IPS-18c (cell line): Measurements from ENCODE around the gene HPN.
"Not testable (repeated sequence)": the region's sequence is repeated elsewhere in the genome, so short reads cannot be mapped to it uniquely, and the experiment has no call there.

Experiments used
- H3K4me3 ChIP-seq: 2 replicates; pipeline ENCODE4 v1.7.0; 2013; ENCODE audit warnings: low read depth, mild to moderate bottlenecking, low read length, moderate library complexity; ENCODE audit not compliant: insufficient read depth
- H3K9me3 ChIP-seq: one replicate; pipeline ENCODE4 v1.6.1; 2013; ENCODE audit warnings: mild to moderate bottlenecking, low read length, moderate library complexity; ENCODE audit not compliant: control insufficient read depth, insufficient read depth

The HPN gene

GRCh38 chr19:35006342-35006998 is 35.1 kb upstream of the HPN start:
- no peak overlapping the region for H3K4me3 ChIP-seq

GRCh38 chr19:35006999-35007365 is 34.5 kb upstream of the HPN start:
- Histone ChIP-seq H3K4me3 (no peak overlapping the region), H3K9me3 (no peaks in the 10 kb centered on the region)

More at GRCh38 chr19:35006342-35006998, 35.1 kb upstream of the HPN start:
- H3K9me3 ChIP-seq, result no peaks in the 10 kb centered on the region

DNA sequence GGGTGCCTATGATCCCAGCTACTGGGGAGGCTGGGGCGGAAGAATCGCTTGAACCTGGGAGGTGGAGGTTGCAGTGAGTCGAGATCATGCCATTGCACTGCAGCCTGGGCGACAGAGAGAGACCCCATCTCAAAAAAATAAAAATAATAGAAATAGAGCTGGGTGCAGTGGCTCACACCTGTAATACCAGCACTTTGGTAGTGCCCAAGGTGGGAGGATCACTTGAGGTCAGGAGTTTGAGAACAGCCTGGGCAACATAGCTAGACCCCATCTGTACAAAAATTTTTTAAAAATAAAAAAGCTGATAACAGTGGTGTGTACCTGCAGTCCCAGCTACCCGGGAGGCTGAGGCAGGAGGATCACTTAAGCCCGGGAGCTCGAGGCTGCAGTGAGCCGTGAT is 34.1 kb upstream of the HPN start:
- not testable (repeated sequence) for H3K4me3 ChIP-seq, H3K9me3 ChIP-seq

DNA sequence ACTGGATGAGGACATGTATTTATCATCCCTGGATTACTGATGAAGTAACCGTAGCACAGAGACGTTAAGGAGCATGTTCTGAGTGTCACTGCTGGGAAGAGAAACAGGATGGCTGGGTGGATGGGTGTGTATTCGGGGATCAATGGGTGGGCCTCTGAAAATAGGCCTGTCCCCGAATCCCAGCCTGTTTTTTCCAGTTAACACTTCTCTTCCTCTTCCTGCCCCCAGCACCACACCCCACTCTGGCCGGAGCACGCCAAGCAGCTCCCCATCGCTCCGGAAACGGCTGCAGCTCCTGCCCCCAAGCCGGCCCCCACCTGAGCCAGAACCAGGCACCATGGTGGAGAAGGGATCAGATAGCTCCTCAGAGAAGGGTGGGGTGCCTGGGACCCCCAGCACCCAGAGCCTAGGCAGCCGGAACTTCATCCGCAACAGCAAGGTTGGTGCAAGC is 32.6 kb upstream of the HPN start:
- H3K4me3 ChIP-seq, result no peak overlapping the region

GRCh38 chr19:35009424-35010415 is 31.8 kb upstream of the HPN start:
- Histone ChIP-seq H3K4me3 (no peak overlapping the region), H3K9me3 (no peaks in the 10 kb centered on the region)

More for the DNA sequence above, 32.6 kb upstream of the HPN start:
- H3K9me3 ChIP-seq, result no peaks in the 10 kb centered on the region

GRCh38 chr19:35011091-35011689 is 30.3 kb upstream of the HPN start:
- Histone ChIP-seq H3K9me3 (no peaks in the 10 kb centered on the region), H3K4me3 (no peak overlapping the region)

DNA sequence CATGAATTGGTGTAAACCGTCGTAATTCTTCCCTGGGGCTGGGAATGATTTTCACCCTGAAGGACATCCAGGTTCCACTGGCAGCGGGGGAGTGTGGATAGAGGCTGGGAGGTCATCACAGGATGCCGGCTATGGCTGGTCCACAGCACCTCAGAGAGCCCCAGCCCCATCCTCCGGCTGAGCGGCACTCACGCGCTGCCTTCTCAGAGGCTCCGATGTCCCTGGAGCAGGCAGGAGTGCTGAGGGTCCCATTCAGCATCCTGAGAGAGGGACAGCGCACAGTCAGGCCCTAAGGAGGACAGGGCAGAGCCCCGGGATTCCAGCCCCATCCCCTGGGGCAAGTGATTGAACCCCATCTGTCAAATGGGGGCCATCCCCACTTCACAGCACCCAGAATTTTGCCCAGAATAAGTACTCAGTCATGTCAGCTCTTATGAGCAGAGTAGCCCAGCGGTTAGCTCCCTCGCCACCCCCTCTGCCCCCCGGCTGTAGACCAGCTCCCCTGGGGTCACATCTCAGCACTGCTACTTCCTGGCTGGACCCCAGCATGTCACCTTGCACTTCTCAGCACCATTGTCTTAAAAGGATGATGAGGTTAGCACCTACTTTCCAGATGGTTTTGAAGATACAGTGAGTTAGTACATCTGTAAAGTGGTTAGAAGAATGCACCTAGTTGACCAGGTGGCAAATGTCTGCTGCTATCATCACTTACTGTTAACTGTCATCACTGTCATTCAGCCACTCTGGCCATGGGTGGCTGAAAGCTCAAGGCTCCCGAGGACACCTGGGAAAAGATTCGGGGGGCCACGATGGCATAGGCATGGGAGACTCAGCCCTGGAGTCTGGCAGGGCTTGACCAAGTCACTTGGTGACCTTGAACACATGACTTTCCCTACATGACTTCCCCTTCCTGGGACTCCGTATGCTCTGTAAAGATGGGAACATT is 29.5 kb upstream of the HPN start:
- Histone ChIP-seq H3K4me3 (no peak overlapping the region), H3K9me3 (no peaks in the 10 kb centered on the region)

DNA sequence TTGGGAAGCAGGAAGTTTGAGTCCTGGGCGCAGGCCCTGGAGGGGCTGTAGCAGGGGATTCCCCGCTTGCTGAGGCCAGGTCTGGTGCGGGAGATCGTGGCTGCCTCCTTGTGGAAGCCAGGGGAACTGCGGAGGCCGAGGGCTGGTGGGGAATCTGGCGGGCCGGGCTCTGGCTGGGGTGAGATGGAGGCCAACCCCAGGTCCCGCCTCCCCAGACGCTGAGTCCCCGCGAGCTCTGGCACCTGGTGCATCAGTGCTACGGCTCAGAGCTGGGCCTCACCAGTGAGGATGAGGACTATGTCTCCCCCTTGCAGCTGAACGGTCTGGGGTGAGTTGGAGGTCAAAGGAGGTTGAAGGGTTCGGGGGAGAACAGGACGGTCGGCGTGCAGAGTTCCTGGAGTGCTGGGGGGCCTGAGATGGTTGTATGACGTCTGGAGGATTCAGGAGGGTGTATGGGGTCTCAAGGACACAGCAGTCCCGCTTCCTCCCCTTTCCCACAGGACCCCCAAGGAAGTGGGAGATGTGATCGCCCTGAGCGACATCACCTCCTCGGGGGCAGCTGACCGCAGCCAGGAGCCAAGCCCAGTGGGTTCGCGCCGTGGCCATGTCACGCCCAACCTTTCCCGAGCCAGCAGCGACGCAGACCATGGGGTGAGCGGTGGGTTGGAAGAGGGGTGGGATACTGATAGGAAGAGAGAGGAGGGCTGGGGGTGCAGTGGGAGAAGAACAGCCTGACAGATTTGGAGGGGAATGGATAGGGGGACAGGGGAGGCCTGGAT is 28.3 kb upstream of the HPN start:
- H3K4me3 ChIP-seq, result no peak overlapping the region
- H3K9me3 ChIP-seq, result no peaks in the 10 kb centered on the region

DNA sequence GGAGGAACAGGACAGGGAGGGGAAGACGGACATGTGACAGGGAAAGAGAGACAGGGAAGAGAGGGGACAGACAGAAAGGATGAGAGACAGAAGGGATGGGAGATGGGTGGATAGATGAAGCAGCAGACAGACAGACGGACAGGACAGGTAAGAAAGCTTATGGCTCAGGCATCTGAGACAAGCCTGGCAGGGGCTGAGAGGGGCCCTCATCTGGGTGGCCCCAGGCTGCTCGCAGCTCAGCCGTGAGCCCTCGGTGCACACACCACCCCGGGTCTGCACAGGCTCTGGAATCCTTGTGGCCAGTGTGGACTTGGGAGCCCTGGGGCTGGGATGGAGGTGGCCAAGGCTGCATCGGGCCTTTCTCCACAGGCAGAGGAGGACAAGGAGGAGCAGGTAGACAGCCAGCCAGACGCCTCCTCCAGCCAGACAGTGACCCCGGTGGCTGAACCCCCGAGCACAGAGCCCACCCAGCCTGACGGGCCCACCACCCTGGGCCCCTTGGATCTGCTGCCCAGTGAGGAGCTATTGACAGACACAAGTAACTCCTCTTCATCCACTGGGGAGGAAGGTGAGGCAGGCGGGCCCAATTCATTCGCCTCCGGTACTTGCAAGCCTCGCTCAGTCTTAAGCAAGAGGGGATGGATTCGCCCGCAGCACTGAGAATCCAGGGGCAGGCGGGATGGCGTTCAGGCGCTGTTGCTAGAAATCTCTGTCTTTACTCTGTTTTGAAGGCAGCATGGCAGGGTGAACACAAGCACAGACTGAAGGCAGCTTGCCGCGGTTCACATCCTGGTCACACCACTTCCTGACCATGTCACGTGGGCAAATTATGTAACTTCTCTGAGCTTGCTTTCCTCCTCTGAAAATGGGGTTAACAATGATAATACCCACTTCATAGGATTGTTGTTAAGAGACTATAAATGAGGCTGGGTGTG is 27.4 kb upstream of the HPN start:
- no peak overlapping the region for H3K4me3 ChIP-seq
- no peaks in the 10 kb centered on the region for H3K9me3 ChIP-seq

GRCh38 chr19:35014774-35015173 is 26.7 kb upstream of the HPN start:
- not testable (repeated sequence) for H3K4me3 ChIP-seq, H3K9me3 ChIP-seq

DNA sequence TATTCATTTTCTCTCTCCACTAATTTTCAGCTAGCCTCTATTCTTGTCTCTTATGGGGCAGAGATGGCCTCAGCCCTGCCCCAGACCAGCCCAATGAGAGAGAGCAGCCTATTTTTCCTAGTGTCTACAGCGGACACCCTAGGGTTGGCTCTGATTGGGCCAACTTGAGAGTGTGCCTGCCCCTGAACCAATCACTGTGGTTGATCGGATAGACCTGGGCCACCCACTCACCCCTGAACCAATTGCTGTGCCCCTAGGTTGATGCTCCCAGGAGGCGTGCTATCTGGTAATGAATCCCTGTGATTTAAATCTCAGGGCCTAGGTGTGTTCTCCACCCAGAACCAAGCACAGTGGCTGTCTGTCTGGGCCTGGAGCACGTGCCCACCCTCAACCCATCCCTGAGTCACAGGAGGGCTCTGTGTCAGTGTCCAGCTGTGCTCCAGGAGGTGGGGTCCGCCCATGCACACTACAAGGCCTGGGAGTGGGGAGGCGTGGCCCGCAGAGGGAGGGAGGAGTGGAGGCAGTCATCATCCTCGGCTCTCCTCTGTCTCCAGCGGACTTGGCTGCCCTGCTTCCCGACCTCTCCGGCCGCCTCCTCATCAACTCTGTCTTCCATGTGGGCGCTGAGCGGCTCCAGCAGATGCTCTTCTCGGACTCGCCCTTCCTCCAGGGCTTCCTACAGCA is 26.1 kb upstream of the HPN start:
- H3K9me3 ChIP-seq, result no peaks in the 10 kb centered on the region
- H3K4me3 ChIP-seq, result no peak overlapping the region

DNA sequence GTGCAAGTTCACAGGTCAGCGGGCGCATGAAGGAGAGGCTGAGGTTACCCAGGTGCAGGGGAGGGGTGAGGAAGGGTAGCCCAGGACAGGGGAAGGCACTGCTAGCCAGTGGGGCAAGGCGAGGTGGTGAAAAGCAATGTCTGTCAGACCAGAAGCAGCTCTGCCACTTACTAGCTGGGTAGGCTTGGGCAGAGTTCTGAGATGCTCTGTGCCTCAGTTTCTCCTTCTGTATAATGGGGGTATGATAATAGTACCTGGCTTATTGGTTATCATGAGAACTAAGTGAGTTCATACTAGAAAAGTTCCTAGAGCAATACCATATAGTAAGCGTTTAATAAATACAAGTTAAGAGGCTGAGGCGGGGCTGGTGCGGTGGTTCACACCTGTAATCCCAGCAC is 25.6 kb upstream of the HPN start:
- Histone ChIP-seq H3K9me3 (no peaks in the 10 kb centered on the region), H3K4me3 (no peak overlapping the region)

- Histone ChIP-seq H3K9me3 (no peaks in the 10 kb centered on the region), H3K4me3 (no peak overlapping the region)
These were observed 24.0 kb upstream of the HPN start for GRCh38 chr19:35017507-35017906.

GRCh38 chr19:35018379-35018778 is 23.1 kb upstream of the HPN start:
- no peak overlapping the region for H3K4me3 ChIP-seq
- H3K9me3 ChIP-seq, result no peaks in the 10 kb centered on the region

GRCh38 chr19:35019144-35019543 is 22.4 kb upstream of the HPN start:
- Histone ChIP-seq H3K4me3 (no peak overlapping the region), H3K9me3 (no peaks in the 10 kb centered on the region)
